SH-SY5Y (cell line): ENCODE data around the gene FCRLA.
"Not testable (repeated sequence)": the region's sequence is repeated elsewhere in the genome, so short reads cannot be mapped to it uniquely, and the experiment has no call there.

Source experiments
- GATA2 ChIP-seq: IDR thresholded peaks from 2 replicates; pipeline ENCODE4 v1.6.1; 2011; ENCODE audit warnings: mild to moderate bottlenecking, low read depth, low read length
- GATA3 ChIP-seq: IDR thresholded peaks from 2 replicates; pipeline ENCODE4 v1.6.1; 2011; ENCODE audit warnings: low read depth, mild to moderate bottlenecking, low read length, moderate library complexity

The FCRLA gene

GRCh38 chr1:161706482-161707347 lies at the start of gene FCRLA:
FCRLA (plus strand) TSS chr1:161707229; CDS start chr1:161707265, 36 bp downstream.
- no peak for TF ChIP-seq GATA3
- no peak for TF ChIP-seq GATA2

GRCh38 chr1:161662684-161663339 lies 44.2 kb upstream of the FCRLA start, which contains the start of gene FCGR2B:
FCGR2B (plus strand) TSS chr1:161663143; CDS start chr1:161663242, 99 bp downstream.
- not testable (repeated sequence) for TF ChIP-seq GATA2, GATA3

- TF ChIP-seq GATA3 (no peak), GATA2 (no peak)
Measured at GRCh38 chr1:161676441-161676840, 30.6 kb upstream of the FCRLA start.

- TF ChIP-seq GATA3 (no peak), GATA2 (no peak)
Measured at GRCh38 chr1:161676958-161677689, 29.9 kb upstream of the FCRLA start.

- TF ChIP-seq GATA3 (no peak), GATA2 (no peak)
Measured at GRCh38 chr1:161678500-161678899, 28.5 kb upstream of the FCRLA start.

GRCh38 chr1:161681879-161682278 lies 25.1 kb upstream of the FCRLA start:
- no peak for TF ChIP-seq GATA2
- no peak for TF ChIP-seq GATA3

- TF ChIP-seq GATA3 (no peak), GATA2 (no peak)
Measured at GRCh38 chr1:161688946-161689345, 18.1 kb upstream of the FCRLA start.

- TF ChIP-seq GATA2 (no peak), GATA3 (no peak)
Measured at GRCh38 chr1:161691846-161692245, 15.2 kb upstream of the FCRLA start.

GRCh38 chr1:161702250-161702649 lies 4.8 kb upstream of the FCRLA start:
- TF ChIP-seq GATA3 = no peak
- TF ChIP-seq GATA2 = no peak

- TF ChIP-seq GATA2 = no peak
- TF ChIP-seq GATA3 = no peak
Measured at GRCh38 chr1:161705537-161705936, 1.5 kb upstream of the FCRLA start.

- TF ChIP-seq GATA3 = no peak
- no peak for TF ChIP-seq GATA2
Measured at GRCh38 chr1:161706113-161706481, 932 bp upstream of the FCRLA start.

- TF ChIP-seq GATA3 (no peak), GATA2 (no peak)
Measured at GRCh38 chr1:161707503-161707902, 474 bp downstream of the FCRLA start.

- TF ChIP-seq GATA2 = no peak
- TF ChIP-seq GATA3 = no peak
Measured at GRCh38 chr1:161709373-161709772, 2.3 kb downstream of the FCRLA start.

GRCh38 chr1:161710560-161710959 lies 3.5 kb downstream of the FCRLA start:
- TF ChIP-seq GATA3 (no peak), GATA2 (no peak)
